ENCODE results near the gene MOBP.

GRCh38 chr3:39502838-39503145, 35.3 kb downstream of the MOBP start:
- TF ChIP-seq CTCF (IDR thresholded peaks at IDR 0.05) (no peak), POLR2A (IDR thresholded peaks at IDR 0.05) (no peak)
